GM18511 (cell line): ENCODE data around the gene LRRIQ3.
"Not testable (repeated sequence)": the region's sequence is repeated elsewhere in the genome, so short reads cannot be mapped to it uniquely, and the experiment has no call there.

Experiments
- ATAC-seq: cut with Tn5 transposase; IDR thresholded peaks from one replicate; pipeline ENCODE4 v1.9.1; 2021; ENCODE audit warnings: mild to moderate bottlenecking, moderate library complexity; ENCODE audit not compliant: unreplicated experiment

The LRRIQ3 gene

DNA sequence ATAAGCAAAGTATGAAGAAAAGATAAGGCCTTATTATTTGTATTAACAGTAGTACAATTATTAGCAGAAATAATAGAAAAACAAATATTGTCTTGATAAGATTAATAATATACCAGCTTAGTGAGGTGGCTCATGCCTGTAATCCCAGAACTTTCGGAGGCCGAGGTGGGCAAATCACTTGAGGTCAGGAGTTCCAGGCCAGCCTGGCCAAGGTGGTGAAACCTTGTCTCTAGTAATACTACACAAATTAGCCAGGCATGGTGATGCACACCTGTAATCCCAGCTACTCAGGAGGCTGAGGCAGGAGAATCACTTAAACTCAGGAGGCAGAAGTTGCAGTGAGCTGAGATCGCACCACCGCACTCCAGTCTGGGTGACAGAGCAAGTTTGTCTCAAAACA is 80.6 kb downstream of the LRRIQ3 start:
- not testable (repeated sequence) for ATAC-seq

DNA sequence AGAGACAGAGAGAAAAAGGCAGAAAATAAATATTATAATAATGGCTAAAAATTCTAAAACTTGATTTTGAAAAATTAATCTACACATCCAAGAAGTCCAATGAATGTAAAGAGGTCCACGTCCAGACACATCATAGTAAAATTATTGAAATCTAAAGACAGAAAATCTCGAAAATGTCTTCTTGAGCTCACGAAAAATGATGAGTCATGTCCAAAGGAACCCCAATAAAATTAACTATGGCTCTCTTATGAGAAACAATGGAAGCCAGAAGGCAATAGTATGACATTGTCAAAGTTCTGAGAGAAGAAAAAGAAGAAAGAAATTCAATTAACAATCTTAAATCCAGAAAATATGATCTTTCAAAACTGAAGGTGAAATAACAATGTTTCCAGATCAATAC is 84.6 kb downstream of the LRRIQ3 start:
- ATAC-seq: no peak

DNA sequence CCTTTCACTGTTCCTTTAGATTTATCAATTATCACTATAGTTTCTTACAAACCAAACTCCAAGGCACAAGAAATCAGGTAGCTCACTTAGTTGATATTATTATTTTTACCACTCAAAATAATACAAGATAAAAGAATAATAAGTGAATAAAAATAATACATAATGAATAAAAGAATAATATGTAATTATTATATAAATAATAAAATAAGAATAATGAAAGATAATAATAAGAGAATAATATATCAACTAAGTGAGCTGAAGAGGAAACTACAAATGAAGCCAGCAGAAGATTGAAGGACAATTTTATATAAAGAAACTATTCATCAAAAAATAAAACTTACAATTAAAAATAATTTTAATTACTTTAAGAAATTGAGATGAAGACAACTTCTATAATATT is 90.6 kb downstream of the LRRIQ3 start:
- ATAC-seq: no peak

DNA sequence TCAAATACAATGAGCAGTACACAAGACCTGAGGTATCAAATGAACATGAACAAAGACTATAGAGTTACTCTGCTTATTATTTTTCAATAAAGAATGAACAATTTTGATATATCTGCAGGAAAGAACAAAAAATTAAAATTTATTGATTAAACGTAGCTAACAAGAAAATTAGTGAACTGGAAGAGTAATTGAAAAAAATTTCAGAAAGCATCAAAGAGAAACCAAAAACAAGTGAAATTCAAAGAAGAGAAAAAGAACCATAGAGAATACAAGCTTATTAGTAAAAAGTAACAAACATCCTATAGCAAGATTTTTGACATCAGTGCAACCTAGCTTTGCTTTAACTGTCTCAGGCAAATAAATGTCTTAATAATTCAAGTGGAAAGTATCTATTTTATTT is 106.6 kb downstream of the LRRIQ3 start:
- no peak for ATAC-seq

DNA sequence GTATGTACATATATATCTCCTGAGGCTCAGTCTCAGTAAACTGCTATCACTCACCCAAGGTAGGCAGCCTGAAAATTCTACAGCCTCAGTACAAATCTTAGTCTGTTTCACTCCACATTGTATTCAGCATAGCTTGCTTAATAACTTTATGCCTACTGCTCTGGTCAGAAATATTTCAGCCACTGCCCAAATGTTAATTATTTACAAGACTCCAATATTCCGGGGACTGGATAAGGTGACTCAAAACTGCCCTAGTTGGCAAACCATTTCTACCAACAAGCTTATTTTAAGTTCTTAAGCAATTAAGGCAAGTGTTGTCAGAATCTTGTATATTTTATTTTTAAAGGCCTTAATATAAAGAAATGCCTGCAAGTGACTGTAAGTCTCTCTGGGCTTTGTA is 114.8 kb downstream of the LRRIQ3 start:
- ATAC-seq: no peak

DNA sequence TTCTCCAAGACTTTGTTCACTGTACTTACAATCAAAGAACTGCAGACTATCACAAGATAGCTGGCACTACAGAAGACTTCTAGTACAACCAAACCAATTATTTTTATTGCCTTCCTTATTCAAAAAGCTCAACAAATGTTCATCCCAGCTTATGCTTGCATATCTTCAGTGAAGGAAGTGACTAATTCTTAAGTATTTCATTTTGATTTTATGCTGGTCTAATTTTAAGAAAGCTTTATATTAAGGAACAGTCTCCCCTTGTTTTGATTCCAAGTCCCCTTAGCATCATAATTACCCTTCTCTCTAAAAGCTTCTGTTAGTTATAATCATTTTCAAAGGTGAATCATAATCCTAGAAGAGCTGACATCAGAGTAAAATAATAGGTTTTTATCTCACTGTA is 132.9 kb downstream of the LRRIQ3 start:
- ATAC-seq: no peak

DNA sequence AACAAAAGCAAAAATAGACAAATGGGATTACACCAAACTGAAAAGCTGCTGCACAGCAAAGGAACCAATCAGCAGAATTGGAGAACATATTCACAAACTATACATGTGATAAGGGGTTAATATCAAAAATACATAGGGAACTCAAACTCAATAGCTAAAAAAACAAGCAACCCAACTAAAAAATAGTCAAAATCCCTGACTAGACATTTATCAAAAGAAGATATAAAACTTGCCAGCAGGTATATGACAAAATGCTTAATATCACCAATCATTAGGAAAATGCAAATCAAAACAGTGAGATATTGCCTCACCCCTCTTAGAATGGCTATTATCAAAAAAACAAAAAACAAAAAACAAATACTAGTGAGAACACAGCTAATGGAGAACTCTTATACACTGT is 140.3 kb downstream of the LRRIQ3 start:
- ATAC-seq: no peak

DNA sequence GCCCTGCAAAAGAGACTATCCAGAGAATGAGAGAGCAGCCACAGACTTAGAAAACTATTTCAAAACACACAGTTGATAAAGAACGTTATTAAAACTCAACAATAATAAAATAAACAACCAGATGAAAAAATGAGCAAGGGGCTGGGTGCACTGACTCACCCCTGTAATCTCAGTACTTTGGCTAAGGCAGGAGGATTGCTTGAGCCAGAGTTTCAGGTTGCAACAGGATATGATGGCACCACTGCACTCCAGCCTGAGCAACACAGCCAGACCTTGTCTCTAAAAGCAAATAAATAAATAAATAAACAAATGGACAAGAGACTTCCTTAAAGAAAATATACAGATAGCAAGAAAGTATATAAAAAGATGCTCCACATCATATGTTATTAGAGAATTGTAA is 144.6 kb downstream of the LRRIQ3 start:
- ATAC-seq: no peak

DNA sequence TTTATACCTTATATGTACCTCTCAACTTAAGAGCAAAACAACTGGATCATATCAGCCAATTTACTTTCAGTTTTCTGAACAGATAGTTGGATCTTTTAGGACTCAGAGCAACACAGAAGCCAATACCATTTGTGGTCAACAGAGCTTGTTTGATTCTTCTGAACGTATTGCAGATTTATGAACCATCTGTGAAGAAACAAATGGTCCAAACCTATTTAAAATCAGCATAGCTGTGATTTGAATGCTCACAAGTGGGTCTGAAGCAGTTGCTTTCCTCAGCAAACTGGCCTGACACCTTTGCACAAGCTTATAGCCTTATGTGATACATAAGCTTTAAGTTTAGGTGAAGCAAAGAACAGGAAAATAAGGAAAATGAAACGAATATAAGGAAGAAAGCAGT is 147.6 kb downstream of the LRRIQ3 start:
- no peak for ATAC-seq

DNA sequence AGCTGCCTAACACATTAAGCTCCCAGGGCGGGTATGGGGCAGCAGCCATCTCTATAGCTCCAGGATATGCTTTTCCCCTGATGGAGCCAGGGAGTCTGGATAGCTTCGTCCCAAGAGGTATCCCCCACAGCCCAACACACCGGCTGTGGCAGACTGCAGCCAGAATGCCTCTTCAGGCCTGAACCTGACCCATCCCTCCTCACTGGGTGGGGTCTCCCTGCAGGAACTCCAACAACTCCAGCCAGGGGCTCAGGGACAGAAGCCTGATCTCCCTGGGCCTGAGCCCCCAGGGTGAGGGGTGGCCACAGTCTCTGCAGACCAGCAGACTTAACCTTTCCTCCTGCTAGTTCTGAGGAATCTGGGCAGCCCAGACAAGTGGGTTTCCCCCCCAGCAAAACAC is 159.9 kb downstream of the LRRIQ3 start:
- no peak for ATAC-seq

DNA sequence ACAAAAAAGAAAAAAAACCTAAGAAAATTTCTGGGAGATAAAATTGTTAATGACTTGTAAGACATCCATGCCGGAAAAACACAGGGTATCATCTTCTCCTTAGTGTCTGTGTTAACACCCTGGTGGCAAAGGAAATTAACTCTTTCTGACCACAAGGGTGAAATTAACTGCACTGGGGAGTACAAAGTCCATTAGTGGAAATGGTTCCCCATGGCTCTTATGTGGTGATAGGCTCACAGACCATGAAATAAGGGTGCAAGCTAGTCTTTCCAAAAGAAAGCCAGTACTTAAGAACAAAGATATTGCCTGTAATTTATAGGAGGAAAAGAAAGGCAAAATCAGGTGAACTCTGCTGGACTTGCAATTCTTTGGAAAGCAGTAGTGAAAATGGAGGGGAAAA is 185.4 kb downstream of the LRRIQ3 start:
- ATAC-seq: no peak

DNA sequence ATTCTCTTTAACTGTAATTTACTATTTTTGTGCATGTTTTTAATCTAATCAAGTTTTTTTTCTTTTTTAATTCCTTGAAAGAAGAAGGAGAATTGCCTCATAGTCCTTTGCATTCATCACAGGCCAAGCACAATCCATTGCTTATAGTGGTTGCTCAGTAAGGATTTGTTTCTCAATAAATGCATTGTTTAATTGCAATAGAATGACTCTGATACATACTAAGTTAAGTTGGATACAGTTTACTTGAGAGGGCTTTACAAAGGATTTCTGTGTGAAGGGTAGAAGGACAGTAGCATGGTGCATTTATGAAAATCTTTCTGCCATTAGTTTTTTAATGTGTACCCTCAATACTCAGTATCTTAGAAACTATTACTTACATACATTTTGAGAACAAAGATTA is 186.2 kb downstream of the LRRIQ3 start:
- no peak for ATAC-seq

DNA sequence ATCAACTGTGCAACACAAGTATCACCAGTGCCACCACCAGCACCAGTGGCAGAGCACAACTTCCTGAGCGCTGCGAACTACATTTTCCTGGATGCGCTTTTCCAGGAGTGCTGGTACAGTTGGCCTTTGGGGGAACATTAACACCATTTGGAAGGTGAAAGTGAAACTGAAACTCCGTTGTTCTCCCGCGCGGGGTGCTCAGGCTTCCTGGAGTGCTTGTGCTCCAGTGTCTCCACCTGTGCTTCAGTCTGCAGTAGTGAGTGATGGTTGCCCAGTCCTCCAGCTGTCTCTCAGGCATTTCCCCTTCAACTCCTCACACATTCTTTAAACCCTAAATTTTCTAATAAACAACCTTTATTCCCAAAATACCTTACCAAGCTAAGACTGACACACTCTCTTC is 187.8 kb downstream of the LRRIQ3 start:
- ATAC-seq: no peak

DNA sequence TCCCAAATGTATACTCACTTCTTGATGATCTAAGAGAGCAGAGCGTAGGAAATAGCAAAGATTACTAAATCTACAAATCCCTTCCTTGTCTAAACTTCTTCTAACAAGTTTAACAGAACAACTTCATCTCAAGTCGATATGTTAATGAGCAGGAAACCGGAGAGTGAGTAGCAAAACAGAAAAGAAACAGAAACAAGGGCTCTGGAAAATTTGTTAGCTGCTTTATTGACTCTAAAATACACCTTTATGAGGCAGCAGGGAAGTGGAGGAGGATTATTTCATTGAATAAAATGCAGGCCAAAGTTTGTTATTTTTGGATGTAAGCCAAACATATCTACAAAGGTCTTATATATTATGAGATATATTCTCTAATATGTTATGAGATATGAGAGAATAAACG is 192.4 kb downstream of the LRRIQ3 start:
- ATAC-seq: no peak

DNA sequence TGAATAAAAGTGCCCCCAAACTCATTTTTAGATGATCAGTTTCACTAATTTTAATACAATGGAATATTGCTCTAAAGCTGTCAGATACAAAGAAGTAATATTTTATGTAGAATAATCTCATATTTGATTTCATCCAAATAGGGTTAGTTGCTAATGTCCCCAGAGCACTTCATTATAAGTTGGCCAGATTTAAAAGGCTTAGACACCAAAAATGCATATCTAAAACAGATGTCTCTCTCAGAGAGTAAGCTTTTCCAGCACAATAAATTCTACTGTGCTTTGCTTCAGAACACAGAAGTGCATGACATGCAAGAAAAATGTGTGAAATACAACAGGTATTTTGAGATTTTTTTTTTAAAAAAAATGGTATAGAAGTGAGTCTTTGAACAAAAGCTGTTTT is 194.2 kb downstream of the LRRIQ3 start:
- ATAC-seq: no peak

DNA sequence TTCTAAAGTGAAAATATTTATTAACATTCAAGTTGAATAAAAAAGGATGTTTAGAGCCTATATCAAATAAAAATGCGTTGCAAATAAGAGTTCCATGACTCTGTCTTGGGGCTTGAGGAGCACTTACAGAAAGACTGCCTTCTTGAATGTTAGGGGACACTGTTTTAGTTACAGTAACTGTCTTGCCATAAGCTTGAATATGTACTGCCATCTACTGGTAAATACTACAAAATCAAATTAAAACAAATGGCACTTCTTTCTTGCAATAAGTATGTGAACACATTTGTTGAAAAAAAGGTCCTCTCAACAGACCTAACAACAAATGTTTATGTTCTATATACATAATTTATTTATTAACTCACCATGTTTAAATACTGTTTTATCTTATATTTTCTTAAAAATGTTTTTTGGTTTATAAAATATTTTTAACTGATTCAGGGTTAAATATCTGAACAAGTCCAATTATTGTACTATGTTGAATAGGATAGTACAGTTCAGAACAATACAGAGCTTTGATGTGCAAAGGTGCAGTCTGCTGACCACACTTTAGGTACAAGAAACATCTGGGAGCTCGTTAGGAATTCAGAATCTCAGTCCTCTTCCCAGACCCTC is 199.5 kb downstream of the LRRIQ3 start:
- peak; percentile 57 for ATAC-seq

DNA sequence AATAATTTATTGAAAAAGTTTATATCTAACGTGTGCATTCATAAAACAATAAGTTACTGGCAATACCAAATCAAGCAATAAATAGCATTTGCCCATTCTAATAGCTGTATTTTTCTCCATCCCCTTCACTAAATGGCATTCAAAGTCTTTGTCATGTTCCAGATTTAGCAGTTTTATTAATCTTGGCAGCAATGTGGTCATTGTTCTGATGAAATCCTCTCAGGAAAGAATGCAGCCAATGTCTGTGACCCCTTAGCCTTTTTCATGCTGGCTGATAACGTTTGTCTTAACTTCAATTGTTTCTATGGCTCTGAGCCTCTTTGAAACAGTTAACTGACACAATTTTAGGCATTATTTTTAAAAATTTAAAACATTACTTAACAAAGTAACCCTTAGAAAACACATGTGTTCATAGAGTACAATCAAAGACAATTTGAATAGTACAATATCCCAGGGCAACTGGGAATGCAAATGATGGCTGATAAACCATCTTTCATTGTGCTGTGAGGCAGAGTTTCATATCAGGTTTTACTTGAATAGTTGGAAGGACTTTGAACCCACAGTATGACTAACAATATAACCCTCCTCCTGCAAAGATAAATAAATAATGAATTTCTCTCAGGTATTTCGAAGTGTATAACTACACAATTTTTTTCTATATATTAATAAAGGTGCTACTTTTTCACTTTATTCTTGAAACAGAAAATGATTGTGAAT is 217.5 kb downstream of the LRRIQ3 start:
- ATAC-seq: no peak

DNA sequence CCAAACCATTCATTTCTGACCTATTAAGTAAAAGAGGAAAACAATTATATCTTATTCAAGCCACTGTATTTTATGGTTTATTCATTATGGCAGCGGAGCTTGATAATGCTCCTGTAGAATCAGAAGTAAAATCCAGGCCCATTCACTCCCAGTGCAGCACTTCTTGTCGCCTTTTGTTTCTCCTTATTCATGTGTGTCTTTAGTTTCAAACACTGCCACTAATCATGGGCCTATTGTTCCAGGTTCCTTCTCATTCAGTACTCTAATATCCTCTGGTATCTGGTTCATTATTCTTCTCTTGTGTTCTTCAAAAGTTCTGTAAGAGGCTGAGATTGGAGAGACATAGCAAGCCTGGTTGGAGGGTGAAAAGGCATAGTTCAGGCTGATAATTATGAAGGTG is 218.3 kb downstream of the LRRIQ3 start:
- ATAC-seq: no peak

DNA sequence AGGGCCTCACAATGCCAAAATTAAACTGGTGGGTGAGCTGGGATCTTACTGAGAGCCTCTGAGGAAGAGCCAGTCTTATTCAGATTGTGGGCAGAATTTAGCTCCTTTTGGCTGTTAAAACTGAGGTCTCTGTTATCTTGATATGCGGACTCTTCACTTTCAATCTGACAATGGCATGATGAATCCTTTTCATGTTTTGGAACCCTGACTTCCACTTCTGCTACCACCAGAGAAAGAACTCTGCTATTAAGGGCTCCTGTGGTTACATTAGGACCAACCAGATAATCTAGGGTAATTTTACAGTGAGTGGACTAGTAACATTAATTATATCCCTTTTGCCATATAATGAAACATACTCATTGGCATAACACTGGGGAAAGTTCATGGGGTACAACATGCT is 219.0 kb downstream of the LRRIQ3 start:
- no peak for ATAC-seq
